Endothelial cell of umbilical vein (primary cell): ENCODE data around the gene OTOS. TPM values are rescaled to one million over a fixed set of nuclear protein-coding genes. Genes with fewer than 3 reads are reported as not detected.

ENCODE experiments used
- BruUV-seq: library from RNA; stranded (reverse); fragments of 400-500 nt; replicated peaks from 2 replicates; lab custom pipeline; 2021; lab: Mats Ljungman, UMichigan
- CTCF ChIA-PET: fragments of 300-600, 350-600 bp; sonication (Branson Sonifier 250); formaldehyde crosslinking; loops from one replicate; lab custom pipeline; 2021; ENCODE audit warnings: antibody characterized with exemption, inconsistent platforms; lab: Charles Lee
- POLR2A ChIA-PET: fragments of 300-600, 350-600 bp; sonication (Branson Sonifier 250); formaldehyde crosslinking; loops from one replicate; lab custom pipeline; 2021; ENCODE audit warnings: antibody characterized with exemption, inconsistent platforms; lab: Charles Lee
- DNase-seq: peaks from one replicate; pipeline ENCODE4 v3.0.0-alpha.2; 2011; ENCODE audit warnings: low read depth, low spot score
- FAIRE-seq: peaks from 2 replicates; lab custom pipeline; 2011; peaks lifted over from hg19 to GRCh38; lab: Jason Lieb, UNC
- H2AFZ ChIP-seq: 2 replicates; pipeline ENCODE4 v1.6.0; 2012; ENCODE audit warnings: low read depth, low read length, control low read depth, inconsistent platforms
- H3K27ac ChIP-seq: 2 replicates; pipeline ENCODE4 v1.5.1; 2011; ENCODE audit warnings: low read depth, mild to moderate bottlenecking, control low read depth, low read length, moderate library complexity; ENCODE audit not compliant: insufficient read depth
- H3K27me3 ChIP-seq, 2 experiments: 2 replicates each; pipeline versions ENCODE4 v1.6.0 to v1.6.1; 2011; ENCODE audit warnings: low read length in 2 of 2, mixed read lengths in 1 of 2; ENCODE audit not compliant: control insufficient read depth in 2 of 2, insufficient read depth in 2 of 2
- H3K36me3 ChIP-seq, 2 experiments: 2 replicates in 1 of 2; 3 replicates in 1 of 2; pipeline ENCODE4 v1.5.1; 2011; ENCODE audit warnings: low read length in 2 of 2, mild to moderate bottlenecking in 1 of 2, moderate library complexity in 1 of 2; ENCODE audit not compliant: control insufficient read depth in 2 of 2, insufficient read depth in 2 of 2; ENCODE audit errors: extremely low read depth in 1 of 2
- H3K4me1 ChIP-seq: 3 replicates; pipeline ENCODE4 v1.5.1; 2011; ENCODE audit warnings: mild to moderate bottlenecking, low read length; ENCODE audit not compliant: control insufficient read depth, insufficient read depth; ENCODE audit errors: extremely low read depth
- H3K4me2 ChIP-seq: 2 replicates; pipeline ENCODE4 v1.6.1; 2011; ENCODE audit warnings: low read length, control low read depth, mixed read lengths; ENCODE audit not compliant: insufficient read depth
- H3K4me3 ChIP-seq, 3 experiments: fragments of 200-600 bp in 1 of 3; sonication (generic), shearing (Covaris generic) in 1 of 3; replicated peaks in 1 of 3; 2 replicates each; pipeline ENCODE4 v1.5.1; 2011 to 2016; ENCODE audit warnings: control low read depth in 3 of 3, low read length in 3 of 3, mild to moderate bottlenecking in 2 of 3, inconsistent platforms in 1 of 3, low read depth in 1 of 3, moderate library complexity in 1 of 3; ENCODE audit not compliant: insufficient read depth in 1 of 3
- H3K79me2 ChIP-seq: 2 replicates; pipeline ENCODE4 v1.6.0; 2012; ENCODE audit warnings: low read length, inconsistent platforms; ENCODE audit not compliant: control insufficient read depth, insufficient read depth
- H3K9ac ChIP-seq: replicated peaks from 2 replicates; pipeline ENCODE3; 2011; ENCODE audit warnings: low read length, control low read depth; ENCODE audit not compliant: insufficient read depth; ENCODE audit errors: extremely low read depth
- H3K9me1 ChIP-seq: replicated peaks from 3 replicates; pipeline ENCODE4 v1.6.0; 2011; ENCODE audit warnings: mild to moderate bottlenecking, low read length; ENCODE audit not compliant: control insufficient read depth, insufficient read depth; ENCODE audit errors: extremely low read depth
- H3K9me3 ChIP-seq: replicated peaks from 2 replicates; pipeline ENCODE4 v1.5.1; 2012; ENCODE audit warnings: low read length, inconsistent platforms; ENCODE audit not compliant: control insufficient read depth, insufficient read depth
- H4K20me1 ChIP-seq: replicated peaks from 2 replicates; pipeline ENCODE3; 2011; ENCODE audit warnings: mild to moderate bottlenecking, low read length; ENCODE audit not compliant: control insufficient read depth, insufficient read depth; ENCODE audit errors: extremely low read depth
- CTCF ChIP-seq, 2 donors: IDR thresholded peaks; 1 replicate in 1 of 2; 2 replicates in 1 of 2; pipeline ENCODE4 v1.5.1; 2011; ENCODE audit warnings: low read length in 2 of 2, mild to moderate bottlenecking in 2 of 2, moderate library complexity in 2 of 2, control low read depth in 1 of 2, inconsistent platforms in 1 of 2, low read depth in 1 of 2; ENCODE audit not compliant: insufficient read depth in 1 of 2; ENCODE audit errors: extremely low read depth in 1 of 2
- EZH2 ChIP-seq: IDR thresholded peaks from 2 replicates; pipeline ENCODE4 v1.6.1; 2012; ENCODE audit warnings: borderline replicate concordance, low read depth, mild to moderate bottlenecking, moderate library complexity, low read length, inconsistent platforms; ENCODE audit not compliant: severe bottlenecking
- FOS ChIP-seq: IDR thresholded peaks from 2 replicates; pipeline ENCODE4 v1.6.1; 2011; ENCODE audit warnings: mild to moderate bottlenecking, low read length, moderate library complexity, borderline replicate concordance; ENCODE audit not compliant: insufficient read depth
- GATA2 ChIP-seq: IDR thresholded peaks from 2 replicates; pipeline ENCODE4 v1.7.0; 2011; ENCODE audit warnings: low read depth, mild to moderate bottlenecking, moderate library complexity, mixed read lengths, low read length; ENCODE audit not compliant: insufficient read length, insufficient read depth
- JUN ChIP-seq: IDR thresholded peaks from 2 replicates; pipeline ENCODE4 v1.6.1; 2011; ENCODE audit warnings: borderline replicate concordance, low read depth; ENCODE audit not compliant: insufficient read length, insufficient read depth
- MAX ChIP-seq: IDR thresholded peaks from 2 replicates; pipeline ENCODE4 v1.6.1; 2011; ENCODE audit not compliant: insufficient read depth, insufficient read length
- MYC ChIP-seq: IDR thresholded peaks from one replicate; pipeline ENCODE4 v1.6.1; 2011; ENCODE audit warnings: mild to moderate bottlenecking, low read depth, low read length
- POLR2A ChIP-seq: IDR thresholded peaks from 2 replicates; pipeline ENCODE4 v1.6.1; 2012; ENCODE audit warnings: low read depth, mild to moderate bottlenecking, control low read depth, low read length
- POLR2AphosphoS5 ChIP-seq: IDR thresholded peaks from 2 replicates; pipeline ENCODE4 v1.6.1; 2012; ENCODE audit warnings: low read depth, mild to moderate bottlenecking, control low read depth, low read length, moderate library complexity; ENCODE audit not compliant: insufficient read depth
- dilution Hi-C: fragments of 300-500 bp; cut with MboI; formaldehyde crosslinking; loops from one replicate; pipeline ENCODE4 v1.15.0; 2019; ENCODE audit warnings: low sequenced_read_pairs; ENCODE audit not compliant: extremely low pct_ligation_motif_present
- intact Hi-C: fragments of 100-400 bp; cut with micrococcal nuclease; formaldehyde crosslinking; loops from one replicate; pipeline ENCODE4 v1.10.0; 2022
- polyA plus RNA-seq, 4 experiments: library from polyadenylated mRNA; depleted of rRNA in 3 of 4; stranded (reverse) in 3 of 4; unstranded in 1 of 4; fragments of >200 nt; gene quantifications; 2 replicates each; pipeline versions ENCODE4 v1.2.1 to v1.2.3, GENCODE V29; 2011 to 2012; ENCODE audit warnings: missing spikeins in 1 of 4
- total RNA-seq: library from RNA; stranded (reverse); gene quantifications from 2 replicates; pipeline ENCODE4 v1.2.3, GENCODE V29; 2021

OTOS gene
- total and polyA plus RNA-seq, 2 donors (not counting 3 experiments of a cell fraction or from before 2014, with no cell fraction given) = not detected

GRCh38 chr2:240131296-240131695 is 9.2 kb downstream of the OTOS start:
- CTCF ChIA-PET = no interaction called here
- Histone ChIP-seq H4K20me1 (no peaks in the 10 kb centered on the region), H3K27ac (no peak overlapping the region), H3K27me3 (no peaks in the 10 kb centered on the region), H3K4me1 (peaks cover 9% of the 10 kb centered on the region), H3K36me3 (peaks cover 10 to 42% of the 10 kb centered on the region in 2 experiments), H3K9me1 (no peaks in the 10 kb centered on the region), H3K79me2 (peaks cover 23% of the 10 kb centered on the region), H3K4me3 (no peak overlapping the region), H3K4me2 (no peak overlapping the region), H3K9ac (no peak overlapping the region), H2AFZ (no peak overlapping the region), H3K9me3 (no peaks in the 10 kb centered on the region)
- dilution Hi-C loops (no loop called here), intact Hi-C loops (no loop called here)
- FAIRE-seq (no peak), DNase-seq (no peak)
- BruUV-seq = no TSS peak
- POLR2A ChIA-PET = no interaction called here
- TF ChIP-seq EZH2 (no peak), MYC (no peak), POLR2AphosphoS5 (no peak), CTCF (IDR thresholded peaks at IDR 0.05; ENCODE audit: extremely low read depth in 1 of 2, insufficient read depth in 1 of 2, low read depth in 1 of 2, low read length in 2 of 2) (no peak), GATA2 (no peak), POLR2A (no peak), FOS (no peak), MAX (no peak), JUN (no peak)
